ENCODE results near the gene AGO1. TPM values are rescaled to one million over a fixed set of nuclear protein-coding genes. Genes with fewer than 3 reads are reported as not detected.

The AGO1 gene
- total and polyA plus RNA-seq, 2 of the 13 experiments (the other 11 are each of a cell fraction or from before 2014, with no cell fraction given), result 9.2 to 18.6 TPM

GRCh38 chr1:35876988-35877387 is 6.0 kb upstream of the AGO1 start (continued):
- 0 out of 2 replicates have a peak, but pooled peaks have one; percentile 28 for TF ChIP-seq TFE3 (CRISPR knock-in tag; IDR thresholded peaks at IDR 0.05)
- no peak for TF ChIP-seq ZNF101 (CRISPR knock-in tag; IDR thresholded peaks at IDR 0.05; ENCODE audit: borderline replicate concordance, low read depth)
- no peak for TF ChIP-seq HNRNPK (IDR thresholded peaks at IDR 0.05; ENCODE audit: low read depth, low read length, poor library complexity, severe bottlenecking)
- 0 out of 2 replicates have a peak, but pooled peaks have one; percentile 53 for TF ChIP-seq AKNA (CRISPR knock-in tag; IDR thresholded peaks at IDR 0.05; ENCODE audit: borderline replicate concordance)
- TF ChIP-seq AGO2 (optimal IDR thresholded peaks at IDR 0.05; ENCODE audit: low read depth, low read length), result no peak
- TF ChIP-seq FOXK2 (IDR thresholded peaks at IDR 0.05), result no peak
- TF ChIP-seq ZNF766 (CRISPR knock-in tag; IDR thresholded peaks at IDR 0.05; ENCODE audit: borderline replicate concordance), result 0 out of 2 replicates have a peak, but pooled peaks have one; percentile 31
- 0 out of 2 replicates have a peak, but pooled peaks have one; percentile 23 for TF ChIP-seq HMG20B (CRISPR knock-in tag; conservative IDR thresholded peaks at IDR 0.05)
- no peak for TF ChIP-seq ZNF251 (CRISPR knock-in tag; IDR thresholded peaks at IDR 0.05)
- TF ChIP-seq MIER2 (CRISPR knock-in tag; IDR thresholded peaks at IDR 0.05), result peak; percentile 97
- no peak for TF ChIP-seq PBX3 (CRISPR knock-in tag; IDR thresholded peaks at IDR 0.05; ENCODE audit: borderline replicate concordance)
- TF ChIP-seq ATF6 (CRISPR knock-in tag; conservative IDR thresholded peaks at IDR 0.05), result 0 out of 2 replicates have a peak, but pooled peaks have one; percentile 58
- TF ChIP-seq REST (IDR thresholded peaks at IDR 0.05; ENCODE audit: borderline replicate concordance in 1 of 2, low read depth in 1 of 2, low read length in 2 of 2), result peak; percentile 92 to 97
- no peak for TF ChIP-seq JUND (CRISPR knock-in tag; IDR thresholded peaks at IDR 0.05)
- peak; percentile 55; the same call in 1 of the 2 replicates for TF ChIP-seq ZNF331 (CRISPR knock-in tag; IDR thresholded peaks at IDR 0.05)
- 0 out of 2 replicates have a peak, but pooled peaks have one; percentile 37 for TF ChIP-seq KLF6 (CRISPR knock-in tag; IDR thresholded peaks at IDR 0.05)
